ENCODE results near the gene SMAD5. TPM values are rescaled to one million over a fixed set of nuclear protein-coding genes. Genes with fewer than 3 reads are reported as not detected.

SMAD5 gene
- total and polyA plus RNA-seq, 2 of the 8 experiments (the other 6 are each of a cell fraction or from before 2014, with no cell fraction given), result 30.2 to 60.5 TPM

DNA sequence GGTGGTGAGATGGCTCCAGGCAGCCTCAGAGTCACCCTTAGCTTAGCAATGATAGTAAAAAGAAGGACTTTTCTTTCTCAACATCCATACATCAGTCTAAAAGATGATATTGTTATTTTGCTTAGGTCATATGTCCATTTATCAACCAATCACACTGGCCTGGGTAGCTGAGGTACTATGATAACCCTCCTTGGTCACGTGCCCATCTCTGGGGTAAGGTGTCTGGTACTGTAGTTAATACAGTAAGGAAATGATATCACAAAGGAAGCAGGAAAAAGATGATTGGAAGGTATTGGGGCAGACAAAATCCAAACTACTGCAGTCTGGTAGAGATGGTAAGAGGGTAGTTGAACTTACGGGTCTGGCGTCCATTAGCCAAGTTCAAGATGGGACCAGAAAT, 5.1 kb upstream of the SMAD5 start:
- no peak for FAIRE-seq
- H3K9me3 ChIP-seq (ENCODE audit: insufficient read depth in 2 of 2, low read depth in 1 of 2, low read length in 1 of 2), result no peaks in the 10 kb centered on the region
- no peak overlapping the region for H3K23ac ChIP-seq (ENCODE audit: insufficient read length)
- no peak overlapping the region for H2BK5ac ChIP-seq (ENCODE audit: low read depth, low read length)
- H3K4me2 ChIP-seq (ENCODE audit: insufficient read depth in 1 of 2, low read depth in 2 of 2, low read length in 2 of 2), result no peak overlapping the region
- no peaks in the 10 kb centered on the region for H3K36me3 ChIP-seq (ENCODE audit: control insufficient read depth in 2 of 4, insufficient read depth in 4 of 4, low read length in 3 of 4)
- H3K79me2 ChIP-seq (ENCODE audit: control insufficient read depth in 1 of 2, insufficient read depth in 2 of 2, low read length in 2 of 2), result no peaks in the 10 kb centered on the region
- no peak overlapping the region for H4K8ac ChIP-seq (ENCODE audit: extremely low read depth, insufficient read depth, low read length)
- no peaks in the 10 kb centered on the region for H3K23me2 ChIP-seq (ENCODE audit: low read depth, low read length)
- H3K4ac ChIP-seq (replicated peaks; ENCODE audit: insufficient read length, low read depth, low read length), result no peak overlapping the region
- ChIA-PET CTCF (ENCODE audit: partially characterized antibody) (no interaction called here), POLR2A (ENCODE audit: partially characterized antibody) (no interaction called here)
- WGBS, 2 experiments (ENCODE audit: extremely low coverage in 1 of 2, insufficient coverage in 1 of 2, insufficient read length in 1 of 2, insufficient replicate concordance in 2 of 2, low coverage in 1 of 2, low lambda C conversion rate in 2 of 2, missing lambda C conversion rate in 1 of 2), result 98% methylated on average over 3 of the region's 3 CpGs; no CpG with 5 or more reads in 1 of the 2 experiments
- no peak overlapping the region for H2BK120ac ChIP-seq (replicated peaks; ENCODE audit: low read depth, low read length)
- no peak overlapping the region for H2BK12ac ChIP-seq (ENCODE audit: low read depth, low read length)
- no peak overlapping the region for H3K27ac ChIP-seq (ENCODE audit: low read depth, low read length)
- no peak overlapping the region for H4K5ac ChIP-seq (ENCODE audit: insufficient read length, low read depth, low read length)
- H4K20me1 ChIP-seq (replicated peaks in 1 of 2; ENCODE audit: control insufficient read depth in 1 of 2, insufficient read depth in 2 of 2, low read length in 2 of 2), result no peaks in the 10 kb centered on the region
- H4K91ac ChIP-seq (replicated peaks; ENCODE audit: insufficient read length, low read length), result no peak overlapping the region
- no peaks in the 10 kb centered on the region; a peak in 1 of 7 replicates for H3K27me3 ChIP-seq (replicated peaks in 1 of 4; ENCODE audit: control insufficient read depth in 3 of 4, extremely low read depth in 1 of 4, insufficient read depth in 3 of 4, low read length in 3 of 4)
- H2BK15ac ChIP-seq (ENCODE audit: low read length), result no peak overlapping the region
- no peak overlapping the region for H3K4me3 ChIP-seq (ENCODE audit: extremely low read depth in 1 of 4, insufficient read depth in 2 of 4, low read depth in 3 of 4, low read length in 4 of 4)
- H3K56ac ChIP-seq (replicated peaks; ENCODE audit: insufficient read length, low read depth, low read length), result no peak overlapping the region
- H3K4me1 ChIP-seq (replicated peaks in 1 of 4; ENCODE audit: control insufficient read depth in 3 of 4, insufficient read depth in 4 of 4, low read length in 3 of 4), result peaks cover 0 to 5% (median 2%) of the 10 kb centered on the region in 4 experiments; a peak in 4 of 7 replicates
- H2AFZ ChIP-seq (ENCODE audit: low read length), result no peak overlapping the region
- no peak overlapping the region for H3K14ac ChIP-seq (ENCODE audit: insufficient read length)
- no peaks in the 10 kb centered on the region for H3K79me1 ChIP-seq (ENCODE audit: low read depth, low read length)
- no peak overlapping the region for H2AK5ac ChIP-seq (ENCODE audit: low read depth, low read length)
- no peak for DNase-seq (ENCODE audit: low read depth in 1 of 2, low spot score in 2 of 2)
- no peak overlapping the region for H2BK20ac ChIP-seq (ENCODE audit: low read length)
- no peak overlapping the region for H3K9ac ChIP-seq (replicated peaks in 1 of 4; ENCODE audit: extremely low read depth in 1 of 4, low read depth in 3 of 4, low read length in 3 of 4)
- no peak overlapping the region for H3K18ac ChIP-seq (ENCODE audit: extremely low read depth, low read length)
- no peak for TF ChIP-seq KDM1A (IDR thresholded peaks at IDR 0.05; ENCODE audit: borderline replicate concordance, low read length)
- TF ChIP-seq RFX5 (IDR thresholded peaks at IDR 0.05; ENCODE audit: borderline replicate concordance, low read depth, low read length), result no peak
- no peak for TF ChIP-seq SUZ12 (IDR thresholded peaks at IDR 0.05; ENCODE audit: low read length)
- TF ChIP-seq CREB1 (IDR thresholded peaks at IDR 0.05), result no peak
- no peak for TF ChIP-seq TCF12 (IDR thresholded peaks at IDR 0.05; ENCODE audit: low read depth, low read length)
- no peak for TF ChIP-seq TAF1 (IDR thresholded peaks at IDR 0.05; ENCODE audit: low read depth, low read length)
- TF ChIP-seq EZH2 (IDR thresholded peaks at IDR 0.05; ENCODE audit: low read depth, low read length, severe bottlenecking), result no peak
- TF ChIP-seq SIX5 (IDR thresholded peaks at IDR 0.05; ENCODE audit: low read depth, low read length), result no peak
- TF ChIP-seq CHD1 (IDR thresholded peaks at IDR 0.05; ENCODE audit: low read depth, low read length), result no peak
- TF ChIP-seq, protein P1, sequence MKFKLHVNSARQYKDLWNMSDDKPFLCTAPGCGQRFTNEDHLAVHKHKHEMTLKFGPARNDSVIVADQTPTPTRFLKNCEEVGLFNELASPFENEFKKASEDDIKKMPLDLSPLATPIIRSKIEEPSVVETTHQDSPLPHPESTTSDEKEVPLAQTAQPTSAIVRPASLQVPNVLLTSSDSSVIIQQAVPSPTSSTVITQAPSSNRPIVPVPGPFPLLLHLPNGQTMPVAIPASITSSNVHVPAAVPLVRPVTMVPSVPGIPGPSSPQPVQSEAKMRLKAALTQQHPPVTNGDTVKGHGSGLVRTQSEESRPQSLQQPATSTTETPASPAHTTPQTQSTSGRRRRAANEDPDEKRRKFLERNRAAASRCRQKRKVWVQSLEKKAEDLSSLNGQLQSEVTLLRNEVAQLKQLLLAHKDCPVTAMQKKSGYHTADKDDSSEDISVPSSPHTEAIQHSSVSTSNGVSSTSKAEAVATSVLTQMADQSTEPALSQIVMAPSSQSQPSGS (IDR thresholded peaks at IDR 0.05; ENCODE audit: low read length), result no peak
- no peak for TF ChIP-seq CTBP2 (IDR thresholded peaks at IDR 0.05; ENCODE audit: borderline replicate concordance, insufficient read depth, insufficient read length, low read length)
- no peak for TF ChIP-seq JUND (IDR thresholded peaks at IDR 0.05; ENCODE audit: low read length)

Data from H1 (cell line).